HCT116 (cell line): ENCODE results near the gene SH2D3C. TPM values are rescaled to one million over a fixed set of nuclear protein-coding genes. Genes with fewer than 3 reads are reported as not detected.

Source experiments
- ATAC-seq: fragments of 200-7000 bp; cut with Tn5 transposase; 2 replicates; pipeline ENCODE4 v1.9.1; 2020; ENCODE audit warnings: mild to moderate bottlenecking, moderate library complexity
- BruUV-seq: library from RNA; stranded (reverse); fragments of 400-500 nt; replicated peaks from 2 replicates; lab custom pipeline; 2021; lab: Mats Ljungman, UMichigan
- CTCF ChIA-PET: fragments of 300-600 bp; sonication (Branson Sonifier 250); formaldehyde crosslinking; loops from one replicate; lab custom pipeline; 2021; ENCODE audit warnings: antibody characterized with exemption; lab: Charles Lee
- POLR2A ChIA-PET: fragments of 300-600, 350-600 bp; sonication (Branson Sonifier 250); formaldehyde crosslinking; loops from one replicate; lab custom pipeline; 2021; ENCODE audit warnings: antibody characterized with exemption; lab: Charles Lee
- RAD21 ChIA-PET, 2 experiments: fragments of 300-600 bp; sonication (Branson Sonifier 250); formaldehyde crosslinking; loops; one replicate each; lab custom pipeline; 2023; ENCODE audit warnings: low total read pairs in 2 of 2; ENCODE audit not compliant: uncharacterized antibody in 2 of 2, unreplicated experiment in 2 of 2, low non-redundant PET in 1 of 2; lab: Charles Lee
- DNase-seq: peaks from one replicate; pipeline ENCODE4 v3.0.0-alpha.2; 2010; ENCODE audit warnings: low read depth, low spot score
- H2AFZ ChIP-seq: fragments of 200-600 bp; shearing (Covaris generic), sonication (generic); 2 replicates; pipeline ENCODE4 v1.6.1; 2017; ENCODE audit warnings: low read depth, mixed run types, mixed read lengths, antibody characterized with exemption, low read length; ENCODE audit not compliant: poor library complexity, severe bottlenecking
- H3K27ac ChIP-seq: 2 replicates; pipeline ENCODE4 v1.5.1; 2012; ENCODE audit warnings: low read depth, low read length
- H3K27me3 ChIP-seq: fragments of 200-600 bp; sonication (generic); 2 replicates; pipeline ENCODE4 v1.6.1; 2016; ENCODE audit warnings: mixed run types, low read length, mixed read lengths; ENCODE audit not compliant: insufficient read depth
- H3K36me3 ChIP-seq, 2 experiments: fragments of 200-500 bp in 1 of 2; fragments of 200-600 bp in 1 of 2; sonication (Bioruptor generic) in 1 of 2; sonication (generic) in 1 of 2; 2 replicates each; pipeline versions ENCODE4 v1.5.1 to v1.6.1; 2014 to 2016; ENCODE audit warnings: low read length in 2 of 2, inconsistent platforms in 1 of 2, mixed read lengths in 1 of 2, mixed run types in 1 of 2; ENCODE audit not compliant: insufficient read depth in 2 of 2, control insufficient read depth in 1 of 2
- H3K4me1 ChIP-seq, 2 experiments: fragments of 200-600 bp in 1 of 2; sonication (generic) in 1 of 2; 2 replicates each; pipeline versions ENCODE4 v1.5.1 to v1.6.1; 2012 to 2017; ENCODE audit warnings: low read length in 2 of 2, inconsistent platforms in 1 of 2, mild to moderate bottlenecking in 1 of 2, mixed read lengths in 1 of 2, mixed run types in 1 of 2, moderate library complexity in 1 of 2; ENCODE audit not compliant: insufficient read depth in 2 of 2, control insufficient read depth in 1 of 2
- H3K4me2 ChIP-seq: fragments of 200-600 bp; sonication (generic); 2 replicates; pipeline ENCODE4 v1.6.1; 2017; ENCODE audit warnings: mixed run types, low read length, mixed read lengths
- H3K4me3 ChIP-seq, 2 experiments: fragments of 200-600 bp in 1 of 2; sonication (generic) in 1 of 2; replicated peaks in 1 of 2; 2 replicates each; pipeline ENCODE4 v1.5.1; 2011 to 2016; ENCODE audit warnings: low read length in 2 of 2, control low read depth in 1 of 2, low read depth in 1 of 2, mild to moderate bottlenecking in 1 of 2, mixed read lengths in 1 of 2, mixed run types in 1 of 2
- H3K79me2 ChIP-seq: fragments of 200-600 bp; sonication (generic); 2 replicates; pipeline ENCODE4 v1.6.1; 2017; ENCODE audit warnings: mild to moderate bottlenecking, mixed run types, low read length, moderate library complexity, mixed read lengths; ENCODE audit not compliant: insufficient read depth
- H3K9ac ChIP-seq: fragments of 200-600 bp; sonication (generic); 2 replicates; pipeline ENCODE4 v1.6.1; 2016; ENCODE audit warnings: low read length, mixed read lengths
- H3K9me2 ChIP-seq: fragments of 200-600 bp; sonication (generic), shearing (Covaris generic); 2 replicates; pipeline ENCODE4 v1.6.1; 2017; ENCODE audit warnings: mixed run types, mild to moderate bottlenecking, moderate library complexity; ENCODE audit not compliant: insufficient read depth
- H3K9me3 ChIP-seq, 2 experiments: fragments of 200-500 bp in 1 of 2; fragments of 200-600 bp in 1 of 2; sonication (Bioruptor generic) in 1 of 2; sonication (generic) in 1 of 2; 2 replicates each; pipeline ENCODE4 v1.6.1; 2014 to 2017; ENCODE audit warnings: low read length in 2 of 2, mixed read lengths in 2 of 2, inconsistent platforms in 1 of 2, low read depth in 1 of 2, mild to moderate bottlenecking in 1 of 2, mixed run types in 1 of 2, moderate library complexity in 1 of 2; ENCODE audit not compliant: control insufficient read depth in 1 of 2, insufficient read depth in 1 of 2
- H4K20me1 ChIP-seq: fragments of 200-600 bp; sonication (generic), shearing (Covaris generic); 2 replicates; pipeline ENCODE4 v1.6.1; 2017; ENCODE audit warnings: mixed run types, mild to moderate bottlenecking, moderate library complexity; ENCODE audit not compliant: insufficient read depth
- POLR2A ChIP-seq: IDR thresholded peaks from 2 replicates; pipeline ENCODE4 v1.7.0; 2011; ENCODE audit warnings: borderline replicate concordance; ENCODE audit not compliant: insufficient read depth, insufficient read length; ENCODE audit errors: extremely low read depth
- RAD21 ChIP-seq: IDR thresholded peaks from 2 replicates; pipeline ENCODE4 v1.6.1; 2012; ENCODE audit warnings: low read depth, mild to moderate bottlenecking
- REST ChIP-seq: IDR thresholded peaks from 2 replicates; pipeline ENCODE4 v1.6.1; 2012; ENCODE audit warnings: low read depth
- SRF ChIP-seq: IDR thresholded peaks from 2 replicates; pipeline ENCODE4 v1.6.1; 2012; ENCODE audit warnings: low read depth
- ZNF274 ChIP-seq: fragments of 200-500 bp; sonication (Bioruptor generic); IDR thresholded peaks from 2 replicates; pipeline ENCODE4 v1.6.1; 2014; ENCODE audit warnings: mild to moderate bottlenecking, low read depth, low read length, inconsistent platforms
- intact Hi-C: fragments of 100-400 bp; cut with micrococcal nuclease; formaldehyde crosslinking; loops from 2 replicates; pipeline ENCODE4 v1.10.0; 2022
- total RNA-seq: library from RNA; stranded (reverse); gene quantifications from one replicate; pipeline ENCODE4 v1.2.1, GENCODE V29; 2021; ENCODE audit not compliant: unreplicated experiment
- TF ChIP-seq, protein P1 (sequence below), 3 experiments: fragments of 200-600 bp in 1 of 3; sonication (generic) in 1 of 3; IDR thresholded peaks in 2 of 3; conservative IDR thresholded peaks in 1 of 3; 2 replicates each; pipeline ENCODE4 v1.5.1; 2012 to 2017; ENCODE audit warnings: low read depth in 2 of 3, low read length in 2 of 3, antibody characterized with exemption in 1 of 3, borderline replicate concordance in 1 of 3, control low read depth in 1 of 3, mild to moderate bottlenecking in 1 of 3, mixed read lengths in 1 of 3, mixed run types in 1 of 3, moderate library complexity in 1 of 3; ENCODE audit not compliant: insufficient read depth in 1 of 3

SH2D3C gene
- total RNA-seq, 1 experiment from 2014 or later = 1.3 TPM

DNA sequence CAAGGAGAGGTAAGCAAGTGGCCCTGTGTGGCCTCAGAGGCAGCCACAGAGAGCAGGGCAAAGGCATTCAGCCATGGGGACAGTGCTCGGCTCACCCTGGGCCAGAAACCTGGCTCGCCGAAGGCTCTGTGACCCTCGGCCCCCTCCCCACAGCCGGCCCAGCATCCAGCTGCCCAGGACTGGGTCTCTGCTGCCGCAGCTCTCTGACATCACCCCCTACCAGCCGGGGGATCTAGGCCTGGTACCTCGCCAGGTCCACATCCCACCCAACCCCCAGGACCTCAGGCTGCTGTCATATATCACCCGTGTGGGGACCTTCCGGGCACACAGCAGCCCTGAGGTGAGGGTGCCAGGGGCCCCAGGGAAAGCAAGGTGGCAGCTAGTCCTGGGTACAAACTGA lies 65.6 kb downstream of the SH2D3C start:
- ChIA-PET RAD21 (no interaction called here), CTCF (no interaction called here), POLR2A (interaction anchor here (0.9 kb wide), 1 partner anchor 9 kb away, joined by 3 read pairs; no protein-coding TSS in a partner anchor)
- H2AFZ ChIP-seq = no peak overlapping the region
- ATAC-seq = no peak
- H3K9ac ChIP-seq = no peak overlapping the region
- intact Hi-C loops = no loop called here
- H4K20me1 ChIP-seq = no peaks in the 10 kb centered on the region
- peaks cover 8 to 16% of the 10 kb centered on the region in 2 experiments for H3K4me1 ChIP-seq
- no peaks in the 10 kb centered on the region for H3K9me3 ChIP-seq
- H3K4me2 ChIP-seq = no peak overlapping the region
- H3K79me2 ChIP-seq = peaks cover 13% of the 10 kb centered on the region
- DNase-seq = no peak
- no peaks in the 10 kb centered on the region for H3K9me2 ChIP-seq
- H3K27me3 ChIP-seq = no peaks in the 10 kb centered on the region
- H3K4me3 ChIP-seq = no peak overlapping the region
- no peak overlapping the region for H3K27ac ChIP-seq
- peaks cover 0 to 4% of the 10 kb centered on the region in 2 experiments; a peak in 1 of 4 replicates for H3K36me3 ChIP-seq
- no TSS peak for BruUV-seq
- TF ChIP-seq, protein P1, sequence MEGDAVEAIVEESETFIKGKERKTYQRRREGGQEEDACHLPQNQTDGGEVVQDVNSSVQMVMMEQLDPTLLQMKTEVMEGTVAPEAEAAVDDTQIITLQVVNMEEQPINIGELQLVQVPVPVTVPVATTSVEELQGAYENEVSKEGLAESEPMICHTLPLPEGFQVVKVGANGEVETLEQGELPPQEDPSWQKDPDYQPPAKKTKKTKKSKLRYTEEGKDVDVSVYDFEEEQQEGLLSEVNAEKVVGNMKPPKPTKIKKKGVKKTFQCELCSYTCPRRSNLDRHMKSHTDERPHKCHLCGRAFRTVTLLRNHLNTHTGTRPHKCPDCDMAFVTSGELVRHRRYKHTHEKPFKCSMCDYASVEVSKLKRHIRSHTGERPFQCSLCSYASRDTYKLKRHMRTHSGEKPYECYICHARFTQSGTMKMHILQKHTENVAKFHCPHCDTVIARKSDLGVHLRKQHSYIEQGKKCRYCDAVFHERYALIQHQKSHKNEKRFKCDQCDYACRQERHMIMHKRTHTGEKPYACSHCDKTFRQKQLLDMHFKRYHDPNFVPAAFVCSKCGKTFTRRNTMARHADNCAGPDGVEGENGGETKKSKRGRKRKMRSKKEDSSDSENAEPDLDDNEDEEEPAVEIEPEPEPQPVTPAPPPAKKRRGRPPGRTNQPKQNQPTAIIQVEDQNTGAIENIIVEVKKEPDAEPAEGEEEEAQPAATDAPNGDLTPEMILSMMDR (IDR thresholded peaks at IDR 0.05 in 2 of 3, conservative IDR thresholded peaks at IDR 0.05 in 1 of 3; ENCODE audit: borderline replicate concordance in 1 of 3, insufficient read depth in 1 of 3, low read depth in 2 of 3, low read length in 2 of 3) = no peak
- no peak for TF ChIP-seq RAD21
- no peak for TF ChIP-seq ZNF274

GRCh38 chr9:127712371-127712770 lies 66.1 kb downstream of the SH2D3C start:
- no peak overlapping the region for H3K9ac ChIP-seq
- H3K9me2 ChIP-seq = no peaks in the 10 kb centered on the region
- H3K4me1 ChIP-seq = peaks cover 9 to 21% of the 10 kb centered on the region in 2 experiments
- BruUV-seq = no TSS peak
- H3K27ac ChIP-seq = no peak overlapping the region
- peaks cover 13% of the 10 kb centered on the region for H3K79me2 ChIP-seq
- H2AFZ ChIP-seq = no peak overlapping the region
- TF ChIP-seq SRF (no peak), REST (no peak), POLR2A (no peak)
- no peak overlapping the region for H3K4me3 ChIP-seq
- no peak overlapping the region for H3K4me2 ChIP-seq
- ChIA-PET POLR2A (no interaction called here), CTCF (no interaction called here), RAD21 (no interaction called here)
- ATAC-seq (no peak), DNase-seq (no peak)
- no peaks in the 10 kb centered on the region for H3K9me3 ChIP-seq
- intact Hi-C loops = no loop called here
- H4K20me1 ChIP-seq = no peaks in the 10 kb centered on the region
- H3K36me3 ChIP-seq = peaks cover 0 to 4% of the 10 kb centered on the region in 2 experiments; a peak in 1 of 4 replicates
- no peaks in the 10 kb centered on the region for H3K27me3 ChIP-seq
